BJ (cell line): Measurements from ENCODE around the gene CDK2AP2. TPM values are rescaled to one million over a fixed set of nuclear protein-coding genes. Genes with fewer than 3 reads are reported as not detected.

Source experiments
- CTCF ChIA-PET: fragments of 350-600 bp; formaldehyde crosslinking; extraction: SDS; loops from one replicate; lab custom pipeline; 2021; ENCODE audit warnings: antibody characterized with exemption, inconsistent platforms; lab: Yijun Ruan, JAX
- POLR2A ChIA-PET: fragments of 300-600 bp; sonication (Branson Sonifier 250); formaldehyde crosslinking; extraction: SDS; loops from one replicate; lab custom pipeline; 2021; ENCODE audit warnings: antibody characterized with exemption; lab: Charles Lee
- DNase-seq: peaks from one replicate; pipeline ENCODE4 v3.0.0-alpha.2; 2011; ENCODE audit warnings: low read depth
- H3K27me3 ChIP-seq: 2 replicates; pipeline ENCODE4 v1.6.0; 2011; ENCODE audit warnings: low read length; ENCODE audit not compliant: control insufficient read depth, insufficient read depth
- H3K36me3 ChIP-seq: 2 replicates; pipeline ENCODE4 v1.5.1; 2011; ENCODE audit warnings: low read length; ENCODE audit not compliant: control insufficient read depth, insufficient read depth
- H3K4me3 ChIP-seq: 2 replicates; pipeline ENCODE4 v1.5.1; 2011; ENCODE audit warnings: low read depth, mild to moderate bottlenecking, control low read depth, low read length
- CTCF ChIP-seq: IDR thresholded peaks from 2 replicates; pipeline ENCODE4 v1.5.1; 2011; ENCODE audit warnings: low read depth, mild to moderate bottlenecking, control low read depth, inconsistent platforms, low read length, moderate library complexity; ENCODE audit not compliant: insufficient read depth
- polyA plus RNA-seq: library from polyadenylated mRNA; depleted of rRNA; stranded (reverse); fragments of >200 nt; gene quantifications from 2 replicates; pipeline ENCODE4 v1.2.3, GENCODE V29; 2011

The CDK2AP2 gene
- polyA plus RNA-seq, 1 experiment: 30.4 TPM

DNA sequence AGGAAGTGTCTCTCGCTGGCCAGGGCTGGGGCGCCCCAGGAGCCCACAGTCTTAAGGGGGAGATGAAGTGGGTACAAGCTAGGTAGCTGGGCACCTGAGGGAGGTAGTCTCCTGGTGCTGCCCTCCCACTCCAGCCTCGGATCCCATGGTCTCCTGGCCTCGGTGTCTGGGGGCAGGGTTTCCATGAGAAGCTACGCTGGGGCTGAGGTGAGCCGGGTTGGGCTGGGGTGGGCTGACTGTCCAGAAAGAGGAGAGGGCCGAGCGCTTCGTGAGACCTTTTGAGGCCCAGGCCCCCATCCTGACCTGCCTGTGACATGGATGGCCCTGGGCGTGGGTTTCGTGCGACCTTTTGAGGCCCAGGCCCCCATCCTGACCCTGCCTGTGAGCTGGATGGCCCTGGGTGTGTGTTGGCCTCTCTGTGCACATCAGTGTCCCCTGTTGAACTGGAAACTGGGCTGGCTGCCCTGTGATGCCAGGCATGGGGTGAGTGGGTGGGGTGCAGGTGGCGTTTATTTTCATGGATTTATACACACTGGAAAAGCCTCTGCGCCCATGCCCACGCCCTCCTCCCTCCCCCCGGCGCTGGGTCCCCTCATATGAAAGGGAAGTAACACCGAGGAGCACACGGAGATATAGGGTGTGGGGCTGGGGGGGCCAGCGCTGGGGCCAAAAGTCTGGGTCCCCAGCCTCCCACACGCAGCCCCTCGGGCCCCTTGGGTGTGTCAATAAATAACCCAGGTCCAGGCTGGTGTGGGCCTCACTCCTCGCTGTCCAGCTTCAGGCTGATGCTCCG, 16.5 kb downstream of the CDK2AP2 start:
- POLR2A ChIA-PET: no interaction called here
- Histone ChIP-seq H3K27me3 (no peaks in the 10 kb centered on the region), H3K36me3 (peaks cover 36% of the 10 kb centered on the region), H3K4me3 (no peak overlapping the region)
- CTCF ChIA-PET: interaction anchor here (1.2 kb wide), 1 partner anchor 13 kb away, joined by 3 read pairs; no protein-coding TSS in a partner anchor
- no peak for TF ChIP-seq CTCF
- DNase-seq: no peak

DNA sequence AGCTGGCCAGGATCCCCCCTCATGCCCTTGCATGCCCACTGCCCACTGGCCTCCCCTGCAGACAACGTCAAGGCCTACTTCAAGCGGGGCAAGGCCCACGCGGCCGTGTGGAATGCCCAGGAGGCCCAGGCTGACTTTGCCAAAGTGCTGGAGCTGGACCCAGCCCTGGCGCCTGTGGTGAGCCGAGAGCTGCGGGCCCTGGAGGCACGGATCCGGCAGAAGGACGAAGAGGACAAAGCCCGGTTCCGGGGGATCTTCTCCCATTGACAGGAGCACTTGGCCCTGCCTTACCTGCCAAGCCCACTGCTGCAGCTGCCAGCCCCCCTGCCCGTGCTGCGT, 17.3 kb downstream of the CDK2AP2 start:
- no peak for DNase-seq
- CTCF ChIA-PET: interaction anchor here (1.2 kb wide), 1 partner anchor 14 kb away, joined by 3 read pairs; no protein-coding TSS in a partner anchor
- no peaks in the 10 kb centered on the region for H3K27me3 ChIP-seq
- POLR2A ChIA-PET: no interaction called here
- H3K4me3 ChIP-seq: no peak overlapping the region
- no peak for TF ChIP-seq CTCF
- H3K36me3 ChIP-seq: peaks cover 33% of the 10 kb centered on the region

DNA sequence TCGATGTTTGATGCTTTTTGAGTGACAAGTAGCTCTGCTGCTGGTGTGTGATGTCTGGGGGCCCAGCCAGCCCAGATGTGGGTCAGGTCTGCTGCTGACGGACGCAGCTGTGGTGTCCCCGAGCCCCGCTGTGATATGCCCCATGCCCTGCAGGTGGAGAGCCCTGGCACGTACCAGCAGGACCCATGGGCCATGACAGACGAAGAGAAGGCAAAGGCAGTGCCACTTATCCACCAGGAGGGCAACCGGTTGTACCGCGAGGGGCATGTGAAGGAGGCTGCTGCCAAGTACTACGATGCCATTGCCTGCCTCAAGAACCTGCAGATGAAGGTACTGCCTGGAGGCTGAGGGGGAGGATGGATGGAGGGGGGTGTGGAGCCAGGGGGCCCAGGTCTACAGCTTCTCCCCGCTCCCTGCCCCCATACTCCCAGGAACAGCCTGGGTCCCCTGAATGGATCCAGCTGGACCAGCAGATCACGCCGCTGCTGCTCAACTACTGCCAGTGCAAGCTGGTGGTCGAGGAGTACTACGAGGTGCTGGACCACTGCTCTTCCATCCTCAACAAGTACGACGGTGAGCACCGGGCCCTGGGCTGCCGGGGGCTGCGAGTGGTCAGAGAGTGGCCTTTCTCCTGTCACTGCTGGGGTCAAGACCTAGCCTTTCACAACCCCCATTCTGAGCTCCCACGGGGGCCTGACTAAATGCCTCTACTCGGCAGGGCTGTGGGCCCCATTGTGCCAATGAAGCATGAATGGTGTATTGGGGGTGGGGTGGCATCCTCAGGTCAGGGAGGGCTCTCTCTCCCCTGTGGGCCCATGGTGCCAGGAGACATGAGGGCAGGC, 17.9 kb downstream of the CDK2AP2 start:
- ChIA-PET CTCF (interaction anchor here (0.9 kb wide), 1 partner anchor 9 kb away, joined by 3 read pairs; no protein-coding TSS in a partner anchor), POLR2A (no interaction called here)
- Histone ChIP-seq H3K27me3 (no peaks in the 10 kb centered on the region), H3K4me3 (no peak overlapping the region), H3K36me3 (peaks cover 32% of the 10 kb centered on the region)
- no peak for TF ChIP-seq CTCF
- DNase-seq: no peak

- DNase-seq: no peak
- CTCF ChIA-PET: interaction anchor here (0.9 kb wide), 1 partner anchor 10 kb away, joined by 3 read pairs; no protein-coding TSS in a partner anchor
- no peaks in the 10 kb centered on the region for H3K27me3 ChIP-seq
- POLR2A ChIA-PET: no interaction called here
- no peak overlapping the region for H3K4me3 ChIP-seq
- no peak for TF ChIP-seq CTCF
- H3K36me3 ChIP-seq: peaks cover 32% of the 10 kb centered on the region
These were observed 18.6 kb downstream of the CDK2AP2 start for GRCh38 chr11:67489203-67489884.
